HK-2 (cell line): ENCODE results near the gene CRY2.

ENCODE experiments used
- DNase-seq: peaks from one replicate; pipeline ENCODE4 v3.0.0-alpha.2; 2018; ENCODE audit not compliant: unreplicated experiment

CRY2 gene

GRCh38 chr11:45879803-45880686 lies 32.8 kb downstream of the CRY2 start:
- DNase-seq = no peak

- no peak for DNase-seq
Observed at GRCh38 chr11:45880772-45881570, 33.7 kb downstream of the CRY2 start.

GRCh38 chr11:45881708-45882368 lies 34.6 kb downstream of the CRY2 start:
- no peak for DNase-seq

GRCh38 chr11:45884596-45885185 lies 37.4 kb downstream of the CRY2 start:
- no peak for DNase-seq

GRCh38 chr11:45885274-45885920 lies 38.1 kb downstream of the CRY2 start, which contains the start of gene MAPK8IP1:
MAPK8IP1 (plus strand) TSS chr11:45885651; CDS start chr11:45885821, 170 bp downstream.
- DNase-seq = peak; percentile 53

- no peak for DNase-seq
Observed at GRCh38 chr11:45885921-45886721, 38.8 kb downstream of the CRY2 start.

GRCh38 chr11:45886816-45887520 lies 39.7 kb downstream of the CRY2 start:
- DNase-seq = no peak

GRCh38 chr11:45887587-45887986 lies 40.3 kb downstream of the CRY2 start:
- DNase-seq = no peak

- DNase-seq = no peak
Observed at GRCh38 chr11:45889555-45889954, 42.3 kb downstream of the CRY2 start.

- DNase-seq = no peak
Observed at GRCh38 chr11:45889966-45890365, 42.7 kb downstream of the CRY2 start.

GRCh38 chr11:45890886-45891550 lies 43.7 kb downstream of the CRY2 start:
- no peak for DNase-seq

- no peak for DNase-seq
Observed at GRCh38 chr11:45892856-45893255, 45.6 kb downstream of the CRY2 start.

- no peak for DNase-seq
Observed at GRCh38 chr11:45894555-45895247, 47.4 kb downstream of the CRY2 start.

- DNase-seq = no peak
Observed at GRCh38 chr11:45895553-45896259, 48.4 kb downstream of the CRY2 start.

GRCh38 chr11:45896422-45896984 lies 49.2 kb downstream of the CRY2 start:
- no peak for DNase-seq

GRCh38 chr11:45897556-45897955 lies 50.3 kb downstream of the CRY2 start:
- DNase-seq = no peak

- DNase-seq = no peak
Observed at GRCh38 chr11:45899086-45899447, 51.8 kb downstream of the CRY2 start.
